Natural killer cell (primary cell): ENCODE data around the gene PRR3. TPM values are rescaled to one million over a fixed set of nuclear protein-coding genes. Genes with fewer than 3 reads are reported as not detected.

Experiments used
- ATAC-seq, 3 donors: fragments of 150-1000 bp in 2 of 3; fragments of 200-7000 bp in 1 of 3; cut with Tn5 transposase; 1 replicate in 1 of 3; 2 replicates in 2 of 3; pipeline ENCODE4 v1.10.0; 2021; ENCODE audit warnings: mild to moderate bottlenecking in 2 of 3, moderate library complexity in 2 of 3
- DNase-seq, 2 donors: peaks; one replicate each; pipeline versions ENCODE4 v3.0.0 to v3.0.0-alpha.2; 2013 to 2021; ENCODE audit warnings: mixed read lengths in 1 of 2
- H3K27ac ChIP-seq: one replicate; pipeline ENCODE4 v1.5.1; 2013; ENCODE audit warnings: mild to moderate bottlenecking, low read length
- H3K27me3 ChIP-seq: one replicate; pipeline ENCODE4 v1.6.1; 2013; ENCODE audit warnings: low read length; ENCODE audit not compliant: control insufficient read depth, insufficient read depth
- H3K36me3 ChIP-seq: one replicate; pipeline ENCODE4 v1.6.1; 2013; ENCODE audit warnings: low read length; ENCODE audit not compliant: control insufficient read depth, insufficient read depth
- H3K4me1 ChIP-seq: one replicate; pipeline ENCODE4 v1.6.1; 2013; ENCODE audit warnings: low read length; ENCODE audit not compliant: control insufficient read depth, insufficient read depth
- H3K4me3 ChIP-seq: one replicate; pipeline ENCODE4 v1.5.1; 2013; ENCODE audit warnings: low read length
- H3K9me3 ChIP-seq: one replicate; pipeline ENCODE4 v1.6.1; 2013; ENCODE audit warnings: low read length; ENCODE audit not compliant: control insufficient read depth, insufficient read depth
- H3K27ac Mint-ChIP-seq, 2 donors: one replicate each; pipeline ENCODE4 v1.8.0; 2022; ENCODE audit warnings: mild to moderate bottlenecking in 2 of 2, mixed read lengths in 2 of 2, moderate library complexity in 1 of 2
- H3K27me3 Mint-ChIP-seq, 2 donors: one replicate each; pipeline ENCODE4 v1.8.0; 2022; ENCODE audit warnings: low read depth in 2 of 2, mixed read lengths in 2 of 2
- H3K36me3 Mint-ChIP-seq: one replicate; pipeline ENCODE4 v1.8.0; 2022; ENCODE audit warnings: mixed read lengths
- H3K4me1 Mint-ChIP-seq, 2 donors: one replicate each; pipeline ENCODE4 v1.8.0; 2022; ENCODE audit warnings: mixed read lengths in 2 of 2
- H3K4me3 Mint-ChIP-seq: one replicate; pipeline ENCODE4 v1.8.0; 2022; ENCODE audit warnings: mild to moderate bottlenecking, moderate library complexity, mixed read lengths
- H3K9me3 Mint-ChIP-seq, 2 donors: one replicate each; pipeline ENCODE4 v1.8.0; 2022; ENCODE audit warnings: mixed read lengths in 2 of 2
- CTCF ChIP-seq: fragments of 200-600 bp; IDR thresholded peaks from one replicate; pipeline ENCODE4 v1.8.0; 2022; ENCODE audit warnings: antibody characterized with exemption
- WGBS: methylation state at CpG from one replicate; pipeline ENCODE4 v1.1.7; 2013; ENCODE audit warnings: missing lambda C conversion rate; ENCODE audit not compliant: insufficient coverage; 5-methylcytosine and 5-hydroxymethylcytosine counted together
- intact Hi-C: fragments of 100-400 bp; cut with micrococcal nuclease; formaldehyde crosslinking; loops from one replicate; pipeline ENCODE4 v1.14.2; 2022
- total RNA-seq, 4 donors: library from RNA; stranded (reverse); fragments of 120-200 nt in 1 of 4; gene quantifications; one replicate each; pipeline versions ENCODE4 v1.2.3 to v1.2.4, GENCODE V29; 2013 to 2022

The PRR3 gene
- total RNA-seq: 10 to 100 TPM in 2 of 3 donors, 1 to 10 TPM in 1; 9.5 to 14.8 (median 13.9) TPM
- total RNA-seq (2013): 19.7 TPM

GRCh38 chr6:30556906-30557682, at the start of gene PRR3:
TSS of gene PRR3 (plus strand) at chr6:30557295. CDS start at chr6:30557345, 50 bp downstream.
- no peak for TF ChIP-seq CTCF
- peaks cover 35 to 54% of the 10 kb centered on the region in 2 donors for H3K4me1 Mint-ChIP-seq

GRCh38 chr6:30507849-30508827, 49.0 kb upstream of the PRR3 start:
- Mint-ChIP-seq H3K4me1 (peaks cover 38 to 40% of the 10 kb centered on the region in 2 donors), H3K27me3 (no peaks in the 10 kb centered on the region), H3K4me3 (peak overlapping the region; percentile 80), H3K27ac (peak overlapping the region; percentile 85 to 88), H3K9me3 (no peaks in the 10 kb centered on the region), H3K36me3 (no peaks in the 10 kb centered on the region)
- Histone ChIP-seq H3K4me1 (peaks cover 47% of the 10 kb centered on the region), H3K36me3 (no peaks in the 10 kb centered on the region), H3K9me3 (no peaks in the 10 kb centered on the region), H3K4me3 (no peak overlapping the region), H3K27ac (peak overlapping the region; percentile 86), H3K27me3 (no peaks in the 10 kb centered on the region)
- no peak for ATAC-seq
- TF ChIP-seq CTCF: no peak
- DNase-seq: peak in 1 of 2 donors; percentile 18
- intact Hi-C loops: no loop called here
- 75% methylated on average over 5 of the region's 5 CpGs for WGBS

More at GRCh38 chr6:30556906-30557682, at the start of gene PRR3:
- H3K4me3 ChIP-seq: peak within 1 kb of the TSS; percentile 64
- peak within 1 kb of the TSS; percentile 98 for H3K4me3 Mint-ChIP-seq
- intact Hi-C loops: loop anchor here (1.0 kb wide), 3 partner anchors 14 to 160 kb away; partner anchors contain the start of genes ABCF1, MDC1, MRPS18B and PPP1R10
- H3K36me3 ChIP-seq: peaks cover 19% of the 10 kb centered on the region
- WGBS: under 1% methylated on average over 42 of the region's 42 CpGs
- no peaks in the 10 kb centered on the region for H3K9me3 Mint-ChIP-seq
- peak within 1 kb of the TSS; percentile 97 for H3K27ac ChIP-seq
- peaks cover 24% of the 10 kb centered on the region for H3K4me1 ChIP-seq
- no peaks in the 10 kb centered on the region for H3K27me3 ChIP-seq
- peaks cover 2% of the 10 kb centered on the region for H3K36me3 Mint-ChIP-seq
- no peaks in the 10 kb centered on the region for H3K9me3 ChIP-seq
- no peaks in the 10 kb centered on the region for H3K27me3 Mint-ChIP-seq
- peak within 1 kb of the TSS; percentile 98 to 100 for H3K27ac Mint-ChIP-seq
- ATAC-seq (peak; percentile 63 to 77 (median 67)), DNase-seq (peak; percentile 82 to 95)

GRCh38 chr6:30508890-30509736, 48.0 kb upstream of the PRR3 start:
- Mint-ChIP-seq H3K4me1 (peaks cover 38 to 40% of the 10 kb centered on the region in 2 donors), H3K4me3 (peak overlapping the region; percentile 80), H3K27ac (peak overlapping the region; percentile 85 to 88), H3K36me3 (no peaks in the 10 kb centered on the region), H3K9me3 (no peaks in the 10 kb centered on the region), H3K27me3 (no peaks in the 10 kb centered on the region)
- H3K4me3 ChIP-seq: no peak overlapping the region
- peaks cover 47% of the 10 kb centered on the region for H3K4me1 ChIP-seq
- no peak for TF ChIP-seq CTCF
- intact Hi-C loops: loop anchor here (1.0 kb wide), 1 partner anchor 20 kb away; the partner anchor contains the start of gene HLA-E
- no peaks in the 10 kb centered on the region for H3K27me3 ChIP-seq
- peak overlapping the region; percentile 86 for H3K27ac ChIP-seq
- WGBS: 0% methylated on average over 3 of the region's 5 CpGs
- DNase-seq: peak in 1 of 2 donors; percentile 86
- ATAC-seq: peak; percentile 77 to 85 (median 78)
- H3K36me3 ChIP-seq: no peaks in the 10 kb centered on the region
- no peaks in the 10 kb centered on the region for H3K9me3 ChIP-seq
